GM19468 (cell line): ENCODE results near the gene SMYD3.
"Not testable (repeated sequence)": the region's sequence is repeated elsewhere in the genome, so short reads cannot be mapped to it uniquely, and the experiment has no call there.

Experiments
- ATAC-seq: cut with Tn5 transposase; IDR thresholded peaks from one replicate; pipeline ENCODE4 v1.9.1; 2021; ENCODE audit warnings: mild to moderate bottlenecking, moderate library complexity, moderate number of reproducible peaks; ENCODE audit not compliant: unreplicated experiment; ENCODE audit errors: extremely low read depth

The SMYD3 gene

DNA sequence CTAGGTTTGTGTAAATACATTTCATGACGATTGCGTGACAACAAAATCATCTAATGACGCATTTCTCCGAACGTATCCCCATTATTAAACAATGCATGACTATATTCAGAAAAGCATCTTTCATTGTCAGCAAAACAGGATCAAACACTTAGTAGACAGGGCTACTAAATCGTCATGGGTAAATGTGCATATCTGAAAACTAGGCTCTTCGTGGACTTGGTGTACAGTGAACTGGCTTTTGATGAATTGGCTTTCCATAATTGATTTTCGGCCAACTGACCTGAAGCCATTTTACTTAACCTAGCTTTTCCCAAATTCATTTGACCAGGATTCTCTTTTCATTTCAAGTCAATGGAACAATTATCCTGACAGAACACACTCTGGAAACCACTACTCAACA, 665.0 kb downstream of the SMYD3 start:
- ATAC-seq: no peak

- ATAC-seq: no peak
These were observed 666.1 kb downstream of the SMYD3 start for GRCh38 chr1:245840971-245841370.

- no peak for ATAC-seq
These were observed 669.4 kb downstream of the SMYD3 start for GRCh38 chr1:245837718-245838117.

GRCh38 chr1:245835386-245835785, 671.7 kb downstream of the SMYD3 start:
- no peak for ATAC-seq

- no peak for ATAC-seq
These were observed 673.1 kb downstream of the SMYD3 start for GRCh38 chr1:245834002-245834401.

- ATAC-seq: no peak
These were observed 674.1 kb downstream of the SMYD3 start for GRCh38 chr1:245832771-245833527.

DNA sequence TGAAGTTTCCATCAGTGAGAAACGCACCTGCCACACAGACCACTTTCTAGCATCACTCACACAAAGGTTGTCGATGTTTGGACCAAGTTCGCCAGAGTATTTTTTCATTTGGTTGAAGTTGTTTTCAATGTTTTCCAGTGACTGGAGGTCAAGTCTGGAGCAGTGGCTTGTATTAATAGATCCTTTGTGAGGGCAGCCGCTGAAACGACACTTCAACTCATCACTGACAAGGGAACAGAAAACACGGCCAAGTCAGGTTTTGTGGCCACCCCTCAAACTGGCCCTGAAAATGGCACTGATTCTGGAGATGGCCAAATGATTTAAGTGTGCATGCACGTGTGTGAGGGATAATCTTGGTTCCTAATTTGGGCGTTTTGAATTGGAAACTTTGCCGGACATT, 675.6 kb downstream of the SMYD3 start:
- no peak for ATAC-seq

GRCh38 chr1:245829826-245830225, 677.3 kb downstream of the SMYD3 start:
- ATAC-seq: no peak

- ATAC-seq: no peak
These were observed 677.9 kb downstream of the SMYD3 start for GRCh38 chr1:245829194-245829593.

DNA sequence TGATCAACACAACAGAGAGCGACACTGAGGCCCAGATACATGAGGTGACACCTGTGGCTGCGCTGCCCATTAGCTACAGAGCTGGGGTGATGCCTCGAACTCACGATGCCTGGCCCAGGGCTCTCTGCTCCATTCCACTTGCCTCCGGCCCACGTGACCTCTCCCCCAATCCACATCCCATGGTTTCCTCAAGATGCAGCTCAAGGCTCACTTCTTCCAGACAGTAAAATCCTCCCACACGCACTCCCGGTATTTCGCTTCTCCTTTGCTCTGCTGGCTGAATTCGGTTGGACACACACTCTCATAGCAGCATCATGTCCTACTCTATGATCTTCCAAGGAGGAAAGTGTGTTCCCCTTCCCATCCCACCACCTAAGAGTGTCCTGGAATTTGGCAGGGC, 679.8 kb downstream of the SMYD3 start:
- no peak for ATAC-seq

DNA sequence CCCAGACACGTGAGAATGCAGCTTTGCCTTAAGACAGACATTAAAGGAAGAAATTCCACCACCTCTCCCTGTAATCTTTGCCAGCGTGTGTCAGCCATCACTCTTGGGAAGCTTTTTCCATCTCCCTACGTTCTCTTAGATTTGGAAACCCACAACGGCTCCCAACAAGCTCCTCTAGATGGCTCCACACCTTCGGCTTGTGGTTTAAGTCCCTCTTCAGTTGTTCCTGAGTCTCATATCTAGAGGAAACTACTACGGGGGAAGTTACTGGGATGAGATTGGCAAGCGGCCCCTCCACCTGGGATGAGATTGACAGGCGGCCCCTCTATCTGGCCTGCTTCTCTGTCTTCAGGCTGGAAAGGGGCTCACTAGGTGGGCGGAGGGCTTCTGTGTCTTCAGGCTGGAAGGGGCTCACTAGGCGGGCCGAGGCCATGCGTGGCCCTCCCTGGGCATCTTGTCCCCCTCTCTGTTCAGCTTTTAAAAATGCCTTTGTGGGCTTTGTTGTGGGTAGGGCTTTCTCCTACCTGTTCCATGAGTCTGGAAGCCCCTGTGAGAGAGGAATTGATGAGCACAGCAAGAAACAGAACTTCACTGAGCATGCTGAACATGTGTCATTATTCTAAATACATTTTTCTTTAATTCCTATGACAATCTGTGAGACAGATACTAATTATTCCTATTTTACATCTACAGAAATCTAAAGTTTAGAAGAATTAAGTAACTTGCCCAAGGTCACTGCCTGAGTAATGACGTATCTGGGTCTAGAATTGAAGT, 681.8 kb downstream of the SMYD3 start:
- ATAC-seq: no peak

DNA sequence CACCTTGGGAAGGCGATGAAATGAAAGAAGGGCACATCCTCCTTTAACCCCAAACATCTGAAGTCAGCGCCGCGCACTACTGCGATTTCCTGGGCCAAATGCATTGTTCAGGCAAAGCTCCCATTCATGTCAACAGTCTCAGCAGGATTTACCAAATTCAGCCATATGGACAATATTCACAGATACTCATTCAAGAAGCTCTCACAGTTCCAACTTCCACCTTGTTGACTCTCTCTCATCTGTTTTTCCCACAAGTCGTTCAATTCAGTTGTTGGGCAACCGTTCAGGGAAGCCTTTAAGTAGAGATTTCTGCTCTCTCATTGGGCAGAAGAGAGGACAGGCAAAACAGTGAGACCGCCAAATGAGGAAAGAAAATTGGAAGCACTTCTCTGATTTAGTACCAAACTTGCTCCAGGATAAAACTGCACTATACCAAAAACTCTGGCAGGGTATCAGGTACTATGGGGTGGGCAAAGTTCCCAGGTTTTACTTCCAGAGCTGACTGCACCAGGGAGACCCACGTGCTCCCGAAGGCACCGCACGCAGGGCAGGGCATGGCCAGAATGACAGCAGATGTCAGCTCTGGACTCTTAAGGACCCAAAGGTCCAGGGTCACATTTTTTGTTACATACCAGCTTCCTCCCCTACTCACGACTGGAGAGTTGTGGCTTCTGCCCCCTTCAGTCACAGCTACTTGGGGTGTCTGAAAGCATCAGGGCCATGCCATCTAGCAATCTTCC, 683.5 kb downstream of the SMYD3 start:
- ATAC-seq: no peak

DNA sequence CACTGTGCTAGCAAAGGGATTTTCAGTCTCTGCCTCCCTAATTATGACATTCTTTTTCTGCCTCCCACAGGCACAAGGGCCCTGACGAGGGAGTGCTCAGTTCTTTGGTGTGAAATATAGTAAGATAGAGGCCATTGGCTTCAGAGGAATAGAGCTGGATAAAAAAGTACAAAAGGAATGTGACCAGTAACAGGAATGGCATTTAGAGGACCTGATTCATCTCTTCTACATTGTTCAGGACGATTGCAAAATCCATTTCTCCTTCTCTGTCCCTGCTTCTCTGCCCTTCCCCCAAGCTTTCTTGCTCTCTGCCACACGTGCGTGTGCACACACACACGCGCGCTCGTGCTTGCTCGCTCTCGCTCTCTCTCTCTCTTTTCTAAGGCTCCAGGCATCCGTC, 684.1 kb downstream of the SMYD3 start:
- ATAC-seq: no peak

DNA sequence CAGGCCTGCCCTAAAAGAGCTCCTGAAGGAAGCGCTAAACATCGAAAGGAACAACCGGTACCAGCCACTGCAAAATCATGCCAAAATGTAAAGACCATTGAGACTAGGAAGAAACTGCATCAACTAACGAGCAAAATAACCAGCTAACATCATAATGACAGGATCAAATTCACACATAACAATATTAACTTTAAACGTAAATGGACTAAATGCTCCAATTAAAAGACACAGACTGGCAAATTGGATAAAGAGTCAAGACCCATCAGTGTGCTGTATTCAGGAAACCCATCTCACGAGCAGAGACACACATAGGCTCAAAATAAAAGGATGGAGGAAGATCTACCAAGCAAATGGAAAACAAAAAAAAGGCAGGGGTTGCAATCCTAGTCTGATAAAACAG, 688.7 kb downstream of the SMYD3 start:
- ATAC-seq: not testable (repeated sequence)

GRCh38 chr1:245816496-245816895, 690.6 kb downstream of the SMYD3 start:
- not testable (repeated sequence) for ATAC-seq

DNA sequence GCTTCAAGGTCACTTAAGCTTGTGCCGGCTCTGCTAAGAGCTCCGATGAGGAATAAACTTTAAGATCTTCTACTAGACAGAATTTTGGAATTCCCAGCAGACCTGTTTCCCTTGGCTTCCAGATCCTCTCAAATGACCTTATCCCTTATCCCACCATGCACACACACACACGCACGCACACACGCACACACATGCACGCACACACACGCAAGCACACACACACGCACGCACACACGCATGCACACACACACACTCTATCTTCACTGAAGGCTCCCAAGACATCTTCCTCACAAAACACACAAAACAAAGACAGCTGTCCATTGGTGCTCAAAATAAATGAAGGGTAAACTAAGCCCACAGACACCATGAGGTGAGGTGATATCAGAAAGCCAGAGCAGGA, 692.4 kb downstream of the SMYD3 start:
- ATAC-seq: no peak

DNA sequence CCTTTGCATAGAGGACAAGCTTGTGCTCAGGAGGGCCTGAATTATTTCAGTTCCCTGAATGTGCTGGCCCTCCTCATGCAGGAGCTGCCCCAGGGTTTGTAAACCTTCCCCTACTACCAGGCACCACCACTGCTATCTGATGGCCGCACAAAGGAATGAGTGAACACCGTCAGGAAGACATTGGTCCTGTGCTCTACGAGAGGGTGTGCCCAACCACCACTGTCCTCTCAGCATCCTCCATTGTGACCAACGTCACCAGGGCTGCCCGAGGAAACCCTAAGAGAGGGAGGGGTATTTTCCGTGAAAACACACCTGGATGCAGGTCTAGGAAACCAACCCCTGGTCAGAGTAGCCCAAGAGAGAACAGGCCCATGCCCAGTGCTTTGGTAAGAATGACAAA, 694.8 kb downstream of the SMYD3 start:
- ATAC-seq: no peak

GRCh38 chr1:245810789-245811337, 696.2 kb downstream of the SMYD3 start:
- no peak for ATAC-seq

DNA sequence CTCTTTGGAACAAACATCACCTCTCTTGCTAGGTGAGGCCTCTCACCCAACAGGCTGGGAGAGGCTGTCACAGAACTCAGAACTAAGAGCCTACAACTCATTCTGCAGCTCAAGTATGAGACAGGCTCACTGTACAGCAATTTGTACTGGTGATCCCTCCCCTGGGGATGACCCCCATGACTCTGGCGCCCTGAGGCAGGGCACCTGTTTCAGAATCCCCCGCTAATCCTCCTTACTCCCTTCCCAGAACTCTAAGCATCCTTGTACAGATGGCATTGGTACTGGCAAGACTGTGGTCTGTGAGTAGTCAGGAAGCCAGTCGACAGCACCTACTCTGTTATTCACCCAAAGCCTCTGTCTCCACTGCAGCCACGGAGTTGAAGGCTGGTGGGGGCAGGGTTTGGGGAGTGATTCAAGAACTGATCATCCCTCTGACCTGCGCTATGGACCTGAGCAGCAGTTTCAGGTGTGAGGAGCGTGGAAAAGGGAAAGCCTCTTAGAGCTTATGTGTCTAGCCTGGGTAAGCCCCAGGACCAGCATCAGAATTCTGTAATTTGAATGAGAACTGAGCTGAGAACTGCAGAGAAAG, 696.8 kb downstream of the SMYD3 start:
- no peak for ATAC-seq

GRCh38 chr1:245809361-245809760, 697.7 kb downstream of the SMYD3 start:
- no peak for ATAC-seq
